Pancreas (tissue), 10 donors: ENCODE results near the gene PRR7. TPM values are rescaled to one million over a fixed set of nuclear protein-coding genes. Genes with fewer than 3 reads are reported as not detected.

Source experiments
- ATAC-seq, 4 donors: fragments of 200-7000 bp; cut with Tn5 transposase; one replicate each; pipeline versions ENCODE4 v1.8.0 to v1.9.1; 2020; ENCODE audit warnings: mild to moderate bottlenecking in 4 of 4, moderate library complexity in 4 of 4
- DNase-seq, 6 donors: peaks; one replicate each; pipeline ENCODE4 v3.0.0-alpha.2; 2020
- FAIRE-seq: peaks from 2 replicates; lab custom pipeline; 2012; peaks lifted over from hg19 to GRCh38; lab: Jason Lieb, UNC
- H3K27ac ChIP-seq, 4 donors: fragments of 200-600 bp; sonication (generic); 1 replicate in 3 of 4; 2 replicates in 1 of 4; pipeline versions ENCODE4 v1.5.0 to v1.8.0; 2020
- H3K27me3 ChIP-seq, 4 donors: fragments of 200-600 bp; one replicate each; pipeline ENCODE4 v1.8.0; 2021
- H3K36me3 ChIP-seq, 3 donors: fragments of 200-600 bp; sonication (generic) in 1 of 3; one replicate each; pipeline versions ENCODE4 v1.5.0 to v1.8.0; 2020 to 2021
- H3K4me1 ChIP-seq, 3 donors: fragments of 200-600 bp; one replicate each; pipeline ENCODE4 v1.8.0; 2021
- H3K4me3 ChIP-seq, 4 donors: fragments of 200-600 bp; sonication (generic) in 2 of 4; one replicate each; pipeline versions ENCODE4 v1.5.0 to v1.8.0; 2020 to 2021
- H3K9me3 ChIP-seq, 4 donors: fragments of 200-600 bp; one replicate each; pipeline ENCODE4 v1.8.0; 2021
- WGBS, 2 donors: extraction: QIAGEN DNeasy Blood & Tissue Kit; methylation state at CpG; one replicate each; pipeline ENCODE4 v1.1.7; 2013; 5-methylcytosine and 5-hydroxymethylcytosine counted together
- intact Hi-C, 3 donors: fragments of 100-400 bp; cut with DNase I; formaldehyde crosslinking; loops; one replicate each; pipeline versions ENCODE4 v1.11.1 to v1.14.2; 2022
- polyA plus RNA-seq, 2 donors: library from polyadenylated mRNA; stranded (reverse); fragments of 200-250 nt; gene quantifications; one replicate each; pipeline ENCODE4 v1.2.3, GENCODE V29; 2013
- total RNA-seq, 6 donors: library from RNA; stranded (reverse); fragmentation: NEBNext Ultra II Directional in 4 of 6; extraction: Animal tissue kit (Norgen Biotek cat#: 25700) in 4 of 6; gene quantifications; one replicate each; pipeline versions ENCODE4 v1.2.1 to v1.2.4, GENCODE V29; 2021 to 2023
- TF ChIP-seq, protein P1 (sequence below), 4 donors: fragments of 200-600 bp; sonication (generic) in 3 of 4; IDR thresholded peaks; one replicate each; pipeline versions ENCODE4 v1.5.0 to v1.8.0; 2021; ENCODE audit warnings: antibody characterized with exemption in 4 of 4
- donor health status: healthy with polysubstance abuse.
- donor health status: DM: no; HTN: no; CAD: no; lungs with moderate emphysema.
- donor health status: DM: no; HTN: no; CAD: no.
- donor health status: control.
- donor health status: control.
- donor health status: Bipolar disorder and iron deficiency.
- donor health status: DM: yes; HTN: yes; CAD: no.
- donor health status: DM: no; HTN: no; CAD: no.
- donor health status: DM: no; HTN: no; CAD: no.
- donor health status: DM: yes; HTN: yes; CAD: no.

Gene PRR7
- total and polyA plus RNA-seq, 8 donors: 1.7 to 3.5 (median 2.7) TPM

DNA sequence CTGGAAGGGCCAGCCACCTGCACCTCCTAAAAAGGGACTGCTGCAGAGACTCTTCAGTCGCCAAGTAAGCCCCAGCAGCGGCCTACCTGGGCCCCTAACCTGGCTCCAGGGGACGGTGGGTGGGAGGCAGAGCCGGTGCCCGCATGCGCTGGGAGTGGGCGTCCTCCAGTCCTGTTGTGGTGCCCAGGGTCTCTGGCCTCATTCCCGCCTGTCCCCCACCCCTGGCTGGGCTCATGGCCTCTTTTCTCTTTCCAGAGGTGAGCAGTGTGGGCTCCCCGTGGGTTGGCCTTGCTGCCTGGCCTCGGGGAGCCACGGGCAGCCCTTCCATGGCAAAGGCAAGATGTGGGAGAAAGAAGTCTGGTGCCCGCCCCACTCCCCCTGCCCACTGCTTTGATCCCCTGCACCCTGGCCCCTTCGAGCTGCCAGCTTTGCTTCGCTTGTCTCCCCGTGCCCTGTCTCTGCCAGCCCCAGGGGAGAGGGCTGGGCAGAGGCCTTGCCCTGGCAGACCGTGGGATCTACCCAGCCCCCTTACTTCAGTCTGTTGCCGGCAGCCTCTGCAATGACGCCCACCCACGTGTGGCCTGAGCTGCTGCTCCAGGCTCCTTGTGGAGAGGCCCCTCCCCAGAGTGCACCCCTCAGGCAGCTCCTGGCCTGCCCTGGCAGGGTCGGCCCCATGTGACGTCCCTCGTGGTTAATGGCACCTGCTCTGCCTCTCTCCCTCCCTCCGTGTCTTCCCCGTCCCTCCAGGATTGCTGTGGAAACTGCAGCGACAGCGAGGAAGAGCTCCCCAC, 5.4 kb upstream of the PRR7 start:
- Histone ChIP-seq H3K36me3 (no peaks in the 10 kb centered on the region), H3K27me3 (no peaks in the 10 kb centered on the region), H3K9me3 (no peaks in the 10 kb centered on the region), H3K27ac (no peak overlapping the region), H3K4me3 (no peak overlapping the region), H3K4me1 (peaks cover 0 to 2% (median 0%) of the 10 kb centered on the region in 3 donors)
- TF ChIP-seq, protein P1, sequence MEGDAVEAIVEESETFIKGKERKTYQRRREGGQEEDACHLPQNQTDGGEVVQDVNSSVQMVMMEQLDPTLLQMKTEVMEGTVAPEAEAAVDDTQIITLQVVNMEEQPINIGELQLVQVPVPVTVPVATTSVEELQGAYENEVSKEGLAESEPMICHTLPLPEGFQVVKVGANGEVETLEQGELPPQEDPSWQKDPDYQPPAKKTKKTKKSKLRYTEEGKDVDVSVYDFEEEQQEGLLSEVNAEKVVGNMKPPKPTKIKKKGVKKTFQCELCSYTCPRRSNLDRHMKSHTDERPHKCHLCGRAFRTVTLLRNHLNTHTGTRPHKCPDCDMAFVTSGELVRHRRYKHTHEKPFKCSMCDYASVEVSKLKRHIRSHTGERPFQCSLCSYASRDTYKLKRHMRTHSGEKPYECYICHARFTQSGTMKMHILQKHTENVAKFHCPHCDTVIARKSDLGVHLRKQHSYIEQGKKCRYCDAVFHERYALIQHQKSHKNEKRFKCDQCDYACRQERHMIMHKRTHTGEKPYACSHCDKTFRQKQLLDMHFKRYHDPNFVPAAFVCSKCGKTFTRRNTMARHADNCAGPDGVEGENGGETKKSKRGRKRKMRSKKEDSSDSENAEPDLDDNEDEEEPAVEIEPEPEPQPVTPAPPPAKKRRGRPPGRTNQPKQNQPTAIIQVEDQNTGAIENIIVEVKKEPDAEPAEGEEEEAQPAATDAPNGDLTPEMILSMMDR (IDR thresholded peaks at IDR 0.05): no peak
- intact Hi-C loops: no loop called here
- peak in 2 of 6 donors; percentile 24 to 72 for DNase-seq
- FAIRE-seq: no peak
- no peak for ATAC-seq
- WGBS, 2 donors: 90 to 91% methylated on average over 24 to 26 of the region's 26 CpGs

DNA sequence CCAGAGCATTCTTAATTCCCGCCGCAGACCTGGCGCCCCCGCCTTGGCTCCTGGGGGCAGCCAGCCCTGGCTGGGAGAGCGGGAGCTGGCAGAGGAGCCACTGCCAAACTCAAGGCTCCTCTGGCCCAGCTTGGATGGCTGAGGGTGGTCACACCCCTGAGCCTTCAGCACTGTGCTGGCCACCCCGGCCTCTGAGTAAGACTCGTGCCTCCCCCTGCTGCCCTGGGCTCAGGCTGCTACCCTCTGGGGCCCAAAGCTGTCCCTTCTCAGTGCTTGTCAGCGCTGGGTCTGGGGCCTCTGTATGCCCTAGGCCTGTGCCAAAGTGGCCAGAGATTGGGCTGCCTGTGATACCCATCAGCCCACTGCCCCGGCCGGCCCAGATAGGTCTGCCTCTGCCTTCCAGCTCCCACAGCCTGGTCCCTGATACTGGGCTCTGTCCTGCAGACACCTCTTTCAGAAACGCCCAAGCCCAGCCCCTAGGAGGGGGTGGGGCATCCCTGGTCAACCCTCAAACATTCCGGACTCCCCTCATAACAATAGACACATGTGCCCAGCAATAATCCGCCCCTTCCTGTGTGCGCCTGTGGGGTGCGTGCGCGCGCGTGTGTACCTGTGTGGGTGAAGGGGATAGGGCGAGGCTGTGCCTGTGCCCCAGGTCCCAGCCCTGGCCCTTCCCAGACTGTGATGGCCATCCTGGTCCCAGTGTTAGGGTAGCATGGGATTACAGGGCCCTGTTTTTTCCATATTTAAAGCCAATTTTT, 4.4 kb upstream of the PRR7 start:
- DNase-seq: peak in 4 of 6 donors; percentile 15 to 60 (median 37)
- no peak overlapping the region for H3K4me3 ChIP-seq

DNA sequence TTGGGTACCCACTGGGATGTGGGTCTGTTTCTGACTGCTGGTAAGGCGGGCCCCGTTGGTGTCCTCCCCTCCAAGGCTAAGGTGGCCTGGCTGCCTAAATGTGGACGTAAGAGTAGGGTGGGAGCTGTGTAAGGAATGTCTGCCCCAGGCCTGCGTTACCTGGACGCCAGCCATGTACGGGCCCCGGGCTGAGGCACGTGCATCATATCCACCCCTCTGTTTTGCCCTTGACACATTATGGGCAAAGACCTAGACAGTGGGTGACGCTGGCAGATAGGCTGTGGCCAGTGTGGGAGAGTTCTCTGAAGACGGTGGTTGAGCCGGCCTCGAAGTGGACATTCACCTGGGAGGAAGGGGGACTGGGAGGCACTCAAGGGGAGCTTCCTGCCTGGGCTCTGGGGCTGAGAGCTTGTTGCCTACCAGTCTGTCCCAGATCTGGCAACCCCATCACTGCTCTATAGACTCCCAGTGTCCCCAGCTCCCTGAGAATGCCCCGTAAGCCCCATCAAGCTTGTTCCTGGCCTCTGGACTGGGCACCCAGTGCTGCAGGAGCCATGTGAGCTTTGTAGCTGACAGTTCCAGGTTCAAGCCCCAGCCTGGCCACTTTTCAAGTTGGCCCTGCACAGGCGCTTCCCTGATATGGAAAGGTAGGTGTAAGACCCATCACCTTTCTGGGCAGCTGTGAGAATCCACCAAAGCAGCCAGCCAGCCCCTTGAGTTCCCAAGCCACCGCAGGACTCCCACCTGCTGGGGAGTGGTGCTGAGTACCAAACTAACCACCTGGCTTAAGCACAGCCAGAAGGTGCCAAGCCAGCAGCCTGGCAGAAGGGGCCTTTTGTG, 3.2 kb upstream of the PRR7 start:
- Histone ChIP-seq H3K27me3 (no peaks in the 10 kb centered on the region), H3K27ac (no peak overlapping the region), H3K4me1 (peaks cover 4 to 12% (median 7%) of the 10 kb centered on the region in 3 donors), H3K4me3 (no peak overlapping the region), H3K36me3 (no peaks in the 10 kb centered on the region), H3K9me3 (no peaks in the 10 kb centered on the region)
- TF ChIP-seq, protein P1 (IDR thresholded peaks at IDR 0.05): no peak
- intact Hi-C loops: no loop called here
- ATAC-seq (no peak), FAIRE-seq (no peak), DNase-seq (peak in 5 of 6 donors; percentile 3 to 51 (median 26))
- 70 to 83% methylated on average over 15 of the region's 15 CpGs for WGBS, 2 donors

More for the DNA sequence above, 4.4 kb upstream of the PRR7 start:
- intact Hi-C loops: no loop called here
- no peak for FAIRE-seq
- Histone ChIP-seq H3K27me3 (no peaks in the 10 kb centered on the region), H3K27ac (no peak overlapping the region), H3K36me3 (no peaks in the 10 kb centered on the region), H3K4me1 (peaks cover 0 to 3% (median 3%) of the 10 kb centered on the region in 3 donors), H3K9me3 (no peaks in the 10 kb centered on the region)
- TF ChIP-seq, protein P1 (IDR thresholded peaks at IDR 0.05): no peak
- no peak for ATAC-seq
- 89 to 91% methylated on average over 19 to 20 of the region's 20 CpGs for WGBS, 2 donors

DNA sequence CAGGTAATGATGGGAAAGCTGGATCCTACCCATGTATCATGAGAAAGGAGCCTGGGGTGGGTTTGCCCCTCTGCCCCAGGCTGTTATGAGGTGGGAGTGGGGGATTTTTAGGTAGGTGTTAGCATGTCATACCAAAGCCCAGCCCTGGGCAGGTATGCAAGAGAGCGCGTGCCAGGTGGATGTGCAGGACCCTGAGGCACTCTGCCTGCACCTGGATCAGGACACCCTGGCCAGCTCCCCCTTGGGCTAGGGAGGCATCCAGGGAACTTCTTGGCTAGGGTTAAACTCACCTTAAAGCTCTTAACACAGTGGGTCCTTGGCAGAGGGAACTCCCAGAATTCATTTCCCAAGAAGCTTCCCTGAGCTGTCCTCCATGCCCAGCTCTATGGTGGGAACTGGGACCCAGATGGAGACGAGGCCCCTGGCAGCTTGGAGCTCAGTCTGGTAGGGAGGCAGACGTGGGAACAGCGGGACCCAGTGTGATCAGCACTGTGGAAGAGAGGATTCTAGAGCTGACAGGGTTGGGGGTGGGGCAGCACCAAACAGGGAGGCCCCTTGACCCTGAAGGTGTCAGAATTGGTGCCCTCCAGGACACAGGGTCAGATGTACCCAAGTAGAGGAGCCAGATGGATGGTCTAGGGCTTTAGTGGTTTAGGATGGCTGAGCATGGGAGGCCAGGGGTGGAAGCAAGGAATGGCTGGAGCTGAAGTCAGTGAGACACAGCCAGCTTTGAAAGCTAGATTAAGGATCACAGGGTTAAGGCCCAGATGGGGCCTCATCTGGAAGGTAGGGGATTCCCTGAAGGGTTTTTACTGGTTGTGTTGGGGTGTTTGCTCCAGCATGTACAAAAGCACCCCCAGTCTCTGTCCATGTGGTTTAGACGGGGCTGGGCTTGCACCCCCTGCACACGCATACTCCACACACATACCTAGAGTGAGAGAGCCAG, 2.2 kb upstream of the PRR7 start:
- DNase-seq: peak in 3 of 6 donors; percentile 3 to 23 (median 14)
- WGBS, 2 donors: 53 to 64% methylated on average over 7 of the region's 7 CpGs
- Histone ChIP-seq H3K4me1 (peaks cover 4 to 12% (median 8%) of the 10 kb centered on the region in 3 donors), H3K36me3 (no peaks in the 10 kb centered on the region), H3K27me3 (no peaks in the 10 kb centered on the region), H3K4me3 (no peak overlapping the region), H3K9me3 (no peaks in the 10 kb centered on the region), H3K27ac (no peak overlapping the region)
- intact Hi-C loops: no loop called here
- ATAC-seq: no peak
- TF ChIP-seq, protein P1 (IDR thresholded peaks at IDR 0.05): no peak
- no peak for FAIRE-seq
